Measurements from ENCODE around the gene KRT2. TPM values are rescaled to one million over a fixed set of nuclear protein-coding genes. Genes with fewer than 3 reads are reported as not detected.
A peak's percentile ranks its signal among the peaks of the same experiment; 100 is the strongest.

The KRT2 gene
- total and polyA plus RNA-seq, 2 of the 8 experiments (the other 6 are each of a cell fraction or from before 2014, with no cell fraction given) = not detected

DNA sequence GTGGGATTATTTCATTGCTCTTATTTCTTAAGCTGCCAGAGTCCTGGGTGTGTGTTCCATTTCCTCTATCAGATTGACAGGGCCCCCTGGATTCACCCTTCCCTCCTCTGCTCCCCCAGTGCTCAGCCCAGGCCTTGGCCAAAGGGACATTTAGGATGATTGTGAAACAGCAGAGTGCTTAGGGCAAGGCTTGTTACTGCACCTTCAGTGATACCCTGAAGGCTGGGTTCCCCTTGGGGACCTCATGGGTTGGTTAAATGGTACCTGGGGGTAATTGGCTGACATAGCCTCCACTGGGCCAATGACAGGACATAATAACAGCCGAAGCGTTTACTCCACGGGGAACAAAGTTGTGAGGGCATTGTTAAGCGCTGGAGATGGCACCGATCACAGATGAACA, 49.5 kb downstream of the KRT2 start:
- H4K8ac ChIP-seq (ENCODE audit: extremely low read depth, insufficient read depth, low read length) = no peak overlapping the region
- H3K4me1 ChIP-seq (replicated peaks in 1 of 4; ENCODE audit: control insufficient read depth in 3 of 4, insufficient read depth in 4 of 4, low read length in 3 of 4) = no peaks in the 10 kb centered on the region
- ChIA-PET CTCF (ENCODE audit: partially characterized antibody) (interaction anchor here (0.9 to 1.7 kb wide), 2 partner anchors 8 to 15 kb away, joined by 3 to 4 read pairs; no protein-coding TSS in a partner anchor), POLR2A (ENCODE audit: partially characterized antibody) (no interaction called here)
- H3K56ac ChIP-seq (replicated peaks; ENCODE audit: insufficient read length, low read depth, low read length) = no peak overlapping the region
- no peak overlapping the region for H3K4me3 ChIP-seq (ENCODE audit: extremely low read depth in 1 of 4, insufficient read depth in 2 of 4, low read depth in 3 of 4, low read length in 4 of 4)
- no peak overlapping the region for H4K91ac ChIP-seq (replicated peaks; ENCODE audit: insufficient read length, low read length)
- no peaks in the 10 kb centered on the region; a peak in 2 of 4 replicates for H3K9me3 ChIP-seq (ENCODE audit: insufficient read depth in 2 of 2, low read depth in 1 of 2, low read length in 1 of 2)
- H2BK20ac ChIP-seq (ENCODE audit: low read length) = no peak overlapping the region
- H2AK5ac ChIP-seq (ENCODE audit: low read depth, low read length) = no peak overlapping the region
- no peak overlapping the region for H3K18ac ChIP-seq (ENCODE audit: extremely low read depth, low read length)
- no peak overlapping the region for H2AFZ ChIP-seq (ENCODE audit: low read length)
- DNase-seq (ENCODE audit: low read depth in 1 of 2, low spot score in 2 of 2) (peak in 1 of 2 experiments; percentile 16), FAIRE-seq (no peak)
- no peak overlapping the region for H3K27ac ChIP-seq (ENCODE audit: low read depth, low read length)
- H3K4ac ChIP-seq (replicated peaks; ENCODE audit: insufficient read length, low read depth, low read length) = no peak overlapping the region
- no peaks in the 10 kb centered on the region for H4K20me1 ChIP-seq (replicated peaks in 1 of 2; ENCODE audit: control insufficient read depth in 1 of 2, insufficient read depth in 2 of 2, low read length in 2 of 2)
- 89% methylated on average over 5 of the region's 5 CpGs; no CpG with 5 or more reads in 1 of the 2 experiments for WGBS, 2 experiments (ENCODE audit: extremely low coverage in 1 of 2, insufficient coverage in 1 of 2, insufficient read length in 1 of 2, insufficient replicate concordance in 2 of 2, low coverage in 1 of 2, low lambda C conversion rate in 2 of 2, missing lambda C conversion rate in 1 of 2)
- H3K14ac ChIP-seq (ENCODE audit: insufficient read length) = no peak overlapping the region
- no peak overlapping the region for H4K5ac ChIP-seq (ENCODE audit: insufficient read length, low read depth, low read length)
- H2BK120ac ChIP-seq (replicated peaks; ENCODE audit: low read depth, low read length) = no peak overlapping the region
- no peaks in the 10 kb centered on the region; the same call in 1 of the 2 replicates for H3K23me2 ChIP-seq (ENCODE audit: low read depth, low read length)
- H3K9ac ChIP-seq (replicated peaks in 1 of 4; ENCODE audit: extremely low read depth in 1 of 4, low read depth in 3 of 4, low read length in 3 of 4) = no peak overlapping the region
- no peaks in the 10 kb centered on the region for H3K79me2 ChIP-seq (ENCODE audit: control insufficient read depth in 1 of 2, insufficient read depth in 2 of 2, low read length in 2 of 2)
- H3K36me3 ChIP-seq (ENCODE audit: control insufficient read depth in 2 of 4, insufficient read depth in 4 of 4, low read length in 3 of 4) = no peaks in the 10 kb centered on the region
- peaks cover 0 to 6% (median under 1%) of the 10 kb centered on the region in 4 experiments; a peak in 5 of 7 replicates for H3K27me3 ChIP-seq (replicated peaks in 1 of 4; ENCODE audit: control insufficient read depth in 3 of 4, extremely low read depth in 1 of 4, insufficient read depth in 3 of 4, low read length in 3 of 4)
- no peak overlapping the region for H2BK15ac ChIP-seq (ENCODE audit: low read length)
- no peaks in the 10 kb centered on the region for H3K79me1 ChIP-seq (ENCODE audit: low read depth, low read length)
- H3K4me2 ChIP-seq (ENCODE audit: insufficient read depth in 1 of 2, low read depth in 2 of 2, low read length in 2 of 2) = no peak overlapping the region
- no peak overlapping the region for H2BK12ac ChIP-seq (ENCODE audit: low read depth, low read length)
- no peak overlapping the region for H3K23ac ChIP-seq (ENCODE audit: insufficient read length)
- H2BK5ac ChIP-seq (ENCODE audit: low read depth, low read length) = no peak overlapping the region
- TF ChIP-seq TAF7 (optimal IDR thresholded peaks at IDR 0.05; ENCODE audit: borderline replicate concordance, low read depth, low read length) (no peak), SRF (IDR thresholded peaks at IDR 0.05; ENCODE audit: low read depth, low read length) (no peak), NANOG (IDR thresholded peaks at IDR 0.05; ENCODE audit: insufficient read depth, low read depth, low read length, poor library complexity, severe bottlenecking) (no peak), EZH2 (IDR thresholded peaks at IDR 0.05; ENCODE audit: low read depth, low read length, severe bottlenecking) (no peak), SP1 (IDR thresholded peaks at IDR 0.05; ENCODE audit: low read depth, low read length) (no peak), CBX8 (IDR thresholded peaks at IDR 0.05; ENCODE audit: borderline replicate concordance, low read depth, low read length) (no peak), FOSL1 (IDR thresholded peaks at IDR 0.05; ENCODE audit: insufficient read depth, low read depth, low read length) (no peak), JUND (IDR thresholded peaks at IDR 0.05; ENCODE audit: low read length) (no peak), SP4 (IDR thresholded peaks at IDR 0.05; ENCODE audit: low read length) (no peak)
- TF ChIP-seq, protein P1, sequence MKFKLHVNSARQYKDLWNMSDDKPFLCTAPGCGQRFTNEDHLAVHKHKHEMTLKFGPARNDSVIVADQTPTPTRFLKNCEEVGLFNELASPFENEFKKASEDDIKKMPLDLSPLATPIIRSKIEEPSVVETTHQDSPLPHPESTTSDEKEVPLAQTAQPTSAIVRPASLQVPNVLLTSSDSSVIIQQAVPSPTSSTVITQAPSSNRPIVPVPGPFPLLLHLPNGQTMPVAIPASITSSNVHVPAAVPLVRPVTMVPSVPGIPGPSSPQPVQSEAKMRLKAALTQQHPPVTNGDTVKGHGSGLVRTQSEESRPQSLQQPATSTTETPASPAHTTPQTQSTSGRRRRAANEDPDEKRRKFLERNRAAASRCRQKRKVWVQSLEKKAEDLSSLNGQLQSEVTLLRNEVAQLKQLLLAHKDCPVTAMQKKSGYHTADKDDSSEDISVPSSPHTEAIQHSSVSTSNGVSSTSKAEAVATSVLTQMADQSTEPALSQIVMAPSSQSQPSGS (IDR thresholded peaks at IDR 0.05; ENCODE audit: low read length) = no peak
- TF ChIP-seq, protein P2, sequence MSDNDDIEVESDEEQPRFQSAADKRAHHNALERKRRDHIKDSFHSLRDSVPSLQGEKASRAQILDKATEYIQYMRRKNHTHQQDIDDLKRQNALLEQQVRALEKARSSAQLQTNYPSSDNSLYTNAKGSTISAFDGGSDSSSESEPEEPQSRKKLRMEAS (IDR thresholded peaks at IDR 0.05) = no peak
- TF ChIP-seq, protein P3, sequence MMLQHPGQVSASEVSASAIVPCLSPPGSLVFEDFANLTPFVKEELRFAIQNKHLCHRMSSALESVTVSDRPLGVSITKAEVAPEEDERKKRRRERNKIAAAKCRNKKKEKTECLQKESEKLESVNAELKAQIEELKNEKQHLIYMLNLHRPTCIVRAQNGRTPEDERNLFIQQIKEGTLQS (IDR thresholded peaks at IDR 0.05; ENCODE audit: insufficient read depth, low read depth, low read length) = no peak
